Astrocyte (in vitro differentiated cells and primary cell): ENCODE measurements around the gene POLE4.

Experiments used
- CTCF ChIP-seq: IDR thresholded peaks from 2 replicates; pipeline ENCODE4 v1.5.1; 2011; ENCODE audit warnings: low read depth, mild to moderate bottlenecking, inconsistent platforms, low read length, moderate library complexity; ENCODE audit not compliant: insufficient read depth
- EZH2 ChIP-seq: IDR thresholded peaks from 2 replicates; pipeline ENCODE4 v1.6.1; 2012; ENCODE audit warnings: mild to moderate bottlenecking, low read length, inconsistent platforms; ENCODE audit not compliant: insufficient read depth

- no peak for TF ChIP-seq CTCF
- TF ChIP-seq EZH2 = no peak
Observed at GRCh38 chr2:75012080-75012479, 53.6 kb downstream of the POLE4 start.
